Mononuclear cell (primary cell): ENCODE data around the gene ARHGAP25. TPM values are rescaled to one million over a fixed set of nuclear protein-coding genes. Genes with fewer than 3 reads are reported as not detected.

Experiments
- H3K27me3 ChIP-seq: 2 replicates; pipeline ENCODE4 v1.6.0; 2011; ENCODE audit warnings: low read length, control low read depth; ENCODE audit not compliant: insufficient read depth
- H3K4me1 ChIP-seq: 2 replicates; pipeline ENCODE4 v1.5.1; 2011; ENCODE audit warnings: mild to moderate bottlenecking, low read length, control low read depth; ENCODE audit not compliant: insufficient read depth
- H3K4me3 ChIP-seq: 2 replicates; pipeline ENCODE4 v1.5.1; 2011; ENCODE audit warnings: mild to moderate bottlenecking, low read length, moderate library complexity
- H3K9me3 ChIP-seq: 2 replicates; pipeline ENCODE4 v1.5.1; 2011; ENCODE audit warnings: low read depth, mild to moderate bottlenecking, control low read depth, low read length
- total RNA-seq: library from RNA; depleted of rRNA; stranded (reverse); fragments of >200 nt; gene quantifications from one replicate; pipeline ENCODE4 v1.2.3, GENCODE V29; 2012

Gene ARHGAP25
- total RNA-seq, 1 donor: 28.2 TPM

DNA sequence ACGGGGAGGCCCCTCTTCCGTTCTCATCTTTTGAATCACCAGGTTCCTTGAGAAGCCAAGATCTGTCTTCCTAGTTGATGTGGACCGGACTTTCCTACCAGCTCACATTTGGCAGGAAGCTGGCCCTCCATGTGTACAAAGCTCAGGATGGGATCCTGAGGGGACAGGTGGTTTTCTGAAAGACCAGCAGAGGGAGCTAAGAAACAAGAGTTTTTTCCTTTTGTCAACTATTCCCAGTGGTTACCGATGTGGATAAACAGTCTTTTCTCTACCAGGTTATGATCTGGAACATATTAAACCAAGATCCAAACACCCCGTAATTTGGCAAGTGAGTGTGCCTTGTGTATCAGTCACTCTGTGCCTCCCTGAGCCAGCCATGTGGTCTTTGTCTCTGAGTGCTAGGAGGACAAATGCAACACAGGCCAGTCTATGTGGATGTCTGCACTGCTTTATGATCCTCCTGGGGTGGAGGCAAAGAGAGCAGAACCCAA, 25.1 kb upstream of the ARHGAP25 start:
- no peak overlapping the region for H3K4me3 ChIP-seq
- H3K27me3 ChIP-seq: no peaks in the 10 kb centered on the region
- peaks cover 20% of the 10 kb centered on the region for H3K4me1 ChIP-seq
- H3K9me3 ChIP-seq: no peaks in the 10 kb centered on the region

DNA sequence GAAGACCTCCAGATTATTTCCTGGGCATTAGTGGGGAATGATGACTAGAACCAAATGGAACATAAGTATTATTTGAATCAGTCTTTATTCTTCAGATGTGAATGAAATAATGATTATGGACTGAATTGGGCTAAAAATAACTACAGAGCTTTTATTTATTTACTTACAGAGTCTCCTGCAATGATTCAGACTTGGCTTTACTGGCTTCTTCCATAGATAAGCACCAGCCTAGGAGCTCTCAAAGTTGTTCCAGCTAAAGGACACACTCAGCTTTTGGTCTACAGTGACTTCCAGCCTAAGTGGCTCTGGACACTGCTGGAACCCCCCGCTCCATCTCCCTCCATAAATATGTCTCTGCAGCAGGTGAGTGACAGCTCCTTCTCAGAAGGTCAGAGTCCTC, 24.3 kb upstream of the ARHGAP25 start:
- H3K4me3 ChIP-seq: no peak overlapping the region
- peaks cover 28% of the 10 kb centered on the region for H3K4me1 ChIP-seq
- no peaks in the 10 kb centered on the region for H3K9me3 ChIP-seq
- no peaks in the 10 kb centered on the region for H3K27me3 ChIP-seq

- H3K27me3 ChIP-seq: no peaks in the 10 kb centered on the region
- no peaks in the 10 kb centered on the region for H3K9me3 ChIP-seq
- no peak overlapping the region for H3K4me3 ChIP-seq
- H3K4me1 ChIP-seq: peaks cover 32% of the 10 kb centered on the region
Measured at GRCh38 chr2:68710756-68711155, 23.9 kb upstream of the ARHGAP25 start.

DNA sequence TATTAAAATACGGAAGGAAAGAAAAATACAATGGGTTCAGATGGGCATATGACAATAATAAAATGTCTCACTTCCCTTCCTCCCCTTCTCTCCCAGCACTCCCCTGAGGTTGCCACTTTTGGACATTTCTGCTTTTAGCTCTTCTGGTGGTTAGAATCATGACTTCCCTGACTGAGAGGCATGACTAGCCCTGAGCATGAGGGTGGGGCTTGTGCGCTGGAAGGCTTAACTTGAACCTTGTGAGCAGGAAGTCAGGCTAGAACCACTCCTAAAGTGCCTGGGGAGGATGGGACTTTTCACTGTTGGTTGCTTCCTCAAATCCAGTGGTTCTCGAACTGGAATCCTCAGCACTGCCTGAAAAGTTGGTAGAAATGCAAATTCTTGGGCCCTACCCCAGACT, 19.7 kb upstream of the ARHGAP25 start:
- Histone ChIP-seq H3K4me1 (peaks cover 43% of the 10 kb centered on the region), H3K9me3 (no peaks in the 10 kb centered on the region), H3K27me3 (no peaks in the 10 kb centered on the region), H3K4me3 (no peak overlapping the region)

DNA sequence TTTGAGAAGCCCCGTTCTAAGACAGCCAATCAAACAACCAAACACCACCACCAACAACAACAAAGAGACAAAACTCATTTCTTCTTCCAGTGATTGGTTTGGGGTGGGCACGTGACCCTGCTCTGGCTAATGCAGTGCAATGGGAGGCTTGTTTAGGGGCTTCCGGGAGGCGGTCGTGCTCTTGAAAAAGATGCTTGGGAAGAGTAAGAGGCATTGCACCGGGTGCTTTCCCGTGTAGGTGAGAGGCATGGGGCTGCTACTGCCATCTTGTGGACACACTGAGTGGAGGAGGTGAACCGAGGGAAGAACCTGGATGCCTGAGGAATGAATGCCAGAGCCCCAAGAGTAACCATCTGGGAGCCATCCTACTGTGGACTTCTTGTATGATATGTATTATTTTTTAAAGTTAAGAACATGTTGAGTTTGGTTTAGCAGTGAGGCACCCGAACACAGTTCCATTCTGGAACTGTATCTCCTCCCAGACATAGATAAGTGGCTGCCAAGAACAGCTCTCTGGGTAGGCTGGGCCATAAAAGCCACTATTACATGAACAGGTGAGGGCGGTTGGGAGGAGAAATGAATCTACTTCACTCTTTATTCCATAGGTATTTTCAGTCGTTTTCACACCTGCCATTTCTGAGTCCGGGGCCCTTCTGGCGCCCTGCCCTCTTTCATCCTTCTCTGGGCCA, 19.1 kb upstream of the ARHGAP25 start:
- Histone ChIP-seq H3K27me3 (no peaks in the 10 kb centered on the region), H3K9me3 (no peaks in the 10 kb centered on the region), H3K4me1 (peaks cover 48% of the 10 kb centered on the region), H3K4me3 (no peak overlapping the region)

- Histone ChIP-seq H3K4me1 (peaks cover 56% of the 10 kb centered on the region), H3K27me3 (no peaks in the 10 kb centered on the region), H3K4me3 (no peak overlapping the region), H3K9me3 (no peaks in the 10 kb centered on the region)
Measured at GRCh38 chr2:68716604-68717304, 17.9 kb upstream of the ARHGAP25 start.

DNA sequence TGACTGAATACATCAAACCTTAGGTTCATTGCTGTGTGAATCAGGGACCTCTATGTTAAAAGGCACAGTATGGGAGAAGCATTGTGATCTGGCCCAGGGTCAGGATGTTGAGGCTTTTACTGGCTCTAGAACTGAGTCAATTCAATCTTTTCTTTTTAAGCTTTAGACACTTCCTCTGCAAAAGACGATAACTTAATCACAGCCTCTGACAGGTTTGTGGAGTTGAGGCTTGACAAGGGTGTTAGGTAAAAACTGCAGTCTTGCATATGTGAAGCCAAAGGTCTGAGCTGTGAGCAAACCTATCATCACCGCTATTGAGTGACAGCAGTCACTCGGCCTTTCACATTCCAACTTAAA, 17.3 kb upstream of the ARHGAP25 start:
- Histone ChIP-seq H3K9me3 (no peaks in the 10 kb centered on the region), H3K27me3 (no peaks in the 10 kb centered on the region), H3K4me1 (peaks cover 61% of the 10 kb centered on the region), H3K4me3 (no peak overlapping the region)

- H3K9me3 ChIP-seq: no peaks in the 10 kb centered on the region
- H3K4me1 ChIP-seq: peaks cover 64% of the 10 kb centered on the region
- no peaks in the 10 kb centered on the region for H3K27me3 ChIP-seq
- H3K4me3 ChIP-seq: no peak overlapping the region
Measured at GRCh38 chr2:68719912-68720311, 14.7 kb upstream of the ARHGAP25 start.

DNA sequence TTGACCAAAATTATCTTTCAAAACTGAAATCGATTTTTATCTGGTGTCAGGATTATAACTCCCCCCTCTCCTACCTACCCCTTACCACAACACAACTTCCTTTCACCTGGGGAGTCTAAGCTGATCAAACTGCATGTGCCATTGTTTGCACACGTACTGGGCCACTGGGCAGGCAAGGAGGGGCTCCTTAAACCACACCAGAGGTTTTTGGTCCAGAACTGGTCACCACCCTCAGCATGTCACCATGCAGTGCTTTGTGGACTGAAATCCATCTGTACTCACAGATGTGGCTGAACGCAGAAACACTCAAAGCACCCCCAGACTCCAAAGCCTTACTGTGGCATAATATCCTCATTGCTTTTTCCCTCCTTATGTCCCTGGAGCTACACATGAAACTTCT, 13.9 kb upstream of the ARHGAP25 start:
- Histone ChIP-seq H3K27me3 (no peaks in the 10 kb centered on the region), H3K4me1 (peaks cover 56% of the 10 kb centered on the region), H3K9me3 (no peaks in the 10 kb centered on the region), H3K4me3 (no peak overlapping the region)

- peaks cover 56% of the 10 kb centered on the region for H3K4me1 ChIP-seq
- H3K4me3 ChIP-seq: no peak overlapping the region
Measured at GRCh38 chr2:68721482-68722101, 13.0 kb upstream of the ARHGAP25 start.

DNA sequence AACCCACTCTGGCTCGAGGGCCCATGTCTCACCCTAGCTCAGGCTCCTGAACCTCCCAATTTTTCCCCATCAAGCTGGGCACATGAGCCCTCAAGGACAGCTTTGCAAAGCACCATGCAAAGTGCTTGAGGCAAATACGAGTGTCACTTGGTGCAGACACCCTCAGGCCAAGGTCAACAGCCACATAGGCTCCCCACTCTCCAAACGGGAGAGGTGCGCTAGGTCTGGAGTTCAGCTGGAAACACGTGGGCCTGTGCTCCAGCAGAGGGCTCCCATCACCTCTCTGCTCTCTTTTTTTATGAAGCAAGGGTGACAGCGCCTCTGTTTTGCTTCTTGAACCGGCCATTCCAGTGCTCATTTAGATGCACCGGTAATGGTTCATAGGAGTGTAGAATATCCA, 11.9 kb upstream of the ARHGAP25 start:
- Histone ChIP-seq H3K4me3 (no peak overlapping the region), H3K9me3 (no peaks in the 10 kb centered on the region), H3K4me1 (peaks cover 63% of the 10 kb centered on the region), H3K27me3 (no peaks in the 10 kb centered on the region)

More at GRCh38 chr2:68721482-68722101, 13.0 kb upstream of the ARHGAP25 start:
- no peaks in the 10 kb centered on the region for H3K27me3 ChIP-seq
- H3K9me3 ChIP-seq: no peaks in the 10 kb centered on the region

- H3K4me1 ChIP-seq: peaks cover 67% of the 10 kb centered on the region
- no peaks in the 10 kb centered on the region for H3K9me3 ChIP-seq
- H3K27me3 ChIP-seq: no peaks in the 10 kb centered on the region
- H3K4me3 ChIP-seq: no peak overlapping the region
Measured at GRCh38 chr2:68723181-68723580, 11.4 kb upstream of the ARHGAP25 start.

- Histone ChIP-seq H3K4me3 (no peak overlapping the region), H3K9me3 (no peaks in the 10 kb centered on the region), H3K27me3 (no peaks in the 10 kb centered on the region), H3K4me1 (peaks cover 60% of the 10 kb centered on the region)
Measured at GRCh38 chr2:68726100-68726499, 8.5 kb upstream of the ARHGAP25 start.

DNA sequence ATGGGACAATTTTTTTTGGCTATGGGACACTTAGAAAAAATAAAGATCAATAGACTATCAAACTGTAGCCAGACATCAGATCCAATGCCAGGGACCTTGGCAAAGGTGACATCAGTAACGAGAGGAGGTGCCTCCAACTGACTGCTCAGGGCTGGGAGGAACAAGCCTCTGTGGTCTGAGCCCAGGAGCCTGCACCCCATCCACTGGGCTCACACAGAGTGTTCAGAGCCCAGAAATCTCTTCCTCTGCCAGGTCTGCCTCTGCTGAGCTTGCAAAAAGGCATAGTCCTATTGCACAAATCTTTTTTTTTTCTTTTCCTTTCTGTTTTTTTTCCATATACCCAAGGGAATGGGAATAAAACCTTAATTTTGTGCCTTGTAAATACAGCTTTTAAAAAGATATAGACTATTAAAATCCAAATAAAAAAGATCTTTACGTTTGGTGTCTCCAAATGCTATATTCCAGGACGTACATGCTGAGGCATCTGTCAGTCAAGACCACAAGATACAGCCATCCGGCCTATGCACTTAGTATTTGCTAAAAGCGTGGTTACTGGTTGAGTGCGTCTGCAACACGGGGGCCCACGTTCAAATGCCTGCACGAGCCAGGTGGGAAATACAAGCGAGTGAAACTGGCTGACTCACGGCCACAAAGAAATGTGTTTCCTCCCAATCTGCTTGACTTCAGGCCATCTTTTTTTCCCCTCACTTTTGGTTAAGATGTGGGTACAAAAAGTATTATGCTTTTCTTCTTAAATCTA, 7.8 kb upstream of the ARHGAP25 start:
- no peaks in the 10 kb centered on the region for H3K9me3 ChIP-seq
- H3K4me3 ChIP-seq: no peak overlapping the region
- H3K27me3 ChIP-seq: no peaks in the 10 kb centered on the region
- peaks cover 60% of the 10 kb centered on the region for H3K4me1 ChIP-seq
